IMR-90 (cell line): ENCODE data around the gene NAGPA. TPM values are rescaled to one million over a fixed set of nuclear protein-coding genes. Genes with fewer than 3 reads are reported as not detected.

Source experiments
- ATAC-seq: fragments of 200-7000 bp; cut with Tn5 transposase; 2 replicates; pipeline ENCODE4 v1.9.1; 2020; ENCODE audit warnings: low read depth, mild to moderate bottlenecking, moderate library complexity
- BruUV-seq: library from RNA; stranded (reverse); fragments of 400-500 nt; replicated peaks from 2 replicates; lab custom pipeline; 2021; lab: Mats Ljungman, UMichigan
- CTCF ChIA-PET: fragments of 300-600 bp; formaldehyde crosslinking; extraction: SDS; loops from one replicate; lab custom pipeline; 2021; ENCODE audit warnings: antibody characterized with exemption; lab: Yijun Ruan, JAX
- POLR2A ChIA-PET: fragments of 300-600 bp; sonication (Branson Sonifier 250); formaldehyde crosslinking; loops from one replicate; lab custom pipeline; 2022; ENCODE audit warnings: antibody characterized with exemption; ENCODE audit not compliant: unreplicated experiment; lab: Charles Lee
- DNase-seq: peaks from one replicate; pipeline ENCODE4 v3.0.0; 2013
- H2AFZ ChIP-seq: replicated peaks from 2 replicates; pipeline ENCODE3; 2013; ENCODE audit warnings: low read length, mild to moderate bottlenecking; ENCODE audit not compliant: poor library complexity
- H2AK5ac ChIP-seq: 2 replicates; pipeline ENCODE4 v1.6.1; 2013; ENCODE audit warnings: low read depth, low read length, inconsistent platforms
- H2AK9ac ChIP-seq: replicated peaks from 2 replicates; pipeline ENCODE3; 2013; ENCODE audit warnings: mild to moderate bottlenecking, low read depth, low read length, moderate library complexity; ENCODE audit not compliant: poor library complexity
- H2BK120ac ChIP-seq: 2 replicates; pipeline ENCODE4 v1.6.1; 2013; ENCODE audit warnings: low read depth, low read length, inconsistent platforms
- H2BK15ac ChIP-seq: 3 replicates; pipeline ENCODE4 v1.6.1; 2013; ENCODE audit warnings: low read depth, low read length, inconsistent platforms
- H2BK20ac ChIP-seq: 2 replicates; pipeline ENCODE4 v1.6.1; 2013; ENCODE audit warnings: low read depth, mild to moderate bottlenecking, inconsistent platforms, low read length, moderate library complexity
- H2BK5ac ChIP-seq: 2 replicates; pipeline ENCODE4 v1.6.1; 2013; ENCODE audit warnings: mild to moderate bottlenecking, low read depth, low read length, inconsistent platforms; ENCODE audit not compliant: poor library complexity, severe bottlenecking
- H3K14ac ChIP-seq: replicated peaks from 2 replicates; pipeline ENCODE4 v1.6.1; 2013; ENCODE audit warnings: low read depth, low read length, inconsistent platforms
- H3K18ac ChIP-seq: 2 replicates; pipeline ENCODE4 v1.6.1; 2013; ENCODE audit warnings: low read depth, low read length, control low read depth
- H3K23ac ChIP-seq: 2 replicates; pipeline ENCODE4 v1.6.1; 2013; ENCODE audit warnings: low read depth, low read length, inconsistent platforms
- H3K27ac ChIP-seq: 2 replicates; pipeline ENCODE4 v1.5.1; 2013; ENCODE audit warnings: mild to moderate bottlenecking, control low read depth, low read length; ENCODE audit not compliant: insufficient read depth
- H3K27me3 ChIP-seq: 2 replicates; pipeline ENCODE4 v1.6.1; 2013; ENCODE audit warnings: low read length; ENCODE audit not compliant: control insufficient read depth, insufficient read depth
- H3K36me3 ChIP-seq: 2 replicates; pipeline ENCODE4 v1.6.1; 2013; ENCODE audit warnings: low read length, mixed read lengths; ENCODE audit not compliant: control insufficient read depth, insufficient read depth
- H3K4ac ChIP-seq: 2 replicates; pipeline ENCODE4 v1.6.1; 2013; ENCODE audit warnings: low read depth, low read length, inconsistent platforms
- H3K4me1 ChIP-seq: 2 replicates; pipeline ENCODE4 v1.6.1; 2013; ENCODE audit warnings: low read length, mixed read lengths; ENCODE audit not compliant: control insufficient read depth, insufficient read depth
- H3K4me2 ChIP-seq: 2 replicates; pipeline ENCODE4 v1.6.1; 2013; ENCODE audit warnings: low read depth, mild to moderate bottlenecking, control low read depth, low read length, moderate library complexity
- H3K4me3 ChIP-seq: 2 replicates; pipeline ENCODE4 v1.5.1; 2013; ENCODE audit warnings: low read depth, mild to moderate bottlenecking, control low read depth, low read length, moderate library complexity; ENCODE audit not compliant: insufficient read depth
- H3K56ac ChIP-seq: 2 replicates; pipeline ENCODE4 v1.6.1; 2013; ENCODE audit warnings: low read length, inconsistent platforms; ENCODE audit not compliant: insufficient read depth; ENCODE audit errors: extremely low read depth
- H3K79me1 ChIP-seq, 2 experiments: 2 replicates each; pipeline ENCODE4 v1.6.1; 2013; ENCODE audit warnings: low read length in 2 of 2, inconsistent platforms in 1 of 2, low read depth in 1 of 2
- H3K9ac ChIP-seq: 2 replicates; pipeline ENCODE4 v1.6.1; 2013; ENCODE audit warnings: low read depth, low read length, control low read depth
- H3K9me1 ChIP-seq: 2 replicates; pipeline ENCODE4 v1.6.1; 2013; ENCODE audit warnings: low read length, inconsistent platforms; ENCODE audit not compliant: insufficient read depth
- H3K9me3 ChIP-seq: 2 replicates; pipeline ENCODE4 v1.6.1; 2013; ENCODE audit warnings: low read length; ENCODE audit not compliant: control insufficient read depth, insufficient read depth
- H4K20me1 ChIP-seq: 2 replicates; pipeline ENCODE4 v1.6.1; 2013; ENCODE audit warnings: low read length, inconsistent platforms; ENCODE audit not compliant: insufficient read depth
- H4K5ac ChIP-seq: 2 replicates; pipeline ENCODE4 v1.6.1; 2013; ENCODE audit warnings: mild to moderate bottlenecking, low read depth, low read length, control low read depth
- H4K8ac ChIP-seq, 2 experiments: 2 replicates each; pipeline ENCODE4 v1.6.1; 2013; ENCODE audit warnings: low read depth in 2 of 2, low read length in 2 of 2, control low read depth in 1 of 2, inconsistent platforms in 1 of 2
- H4K91ac ChIP-seq: 2 replicates; pipeline ENCODE4 v1.6.1; 2013; ENCODE audit warnings: low read depth, low read length, inconsistent platforms; ENCODE audit not compliant: insufficient read depth
- BHLHE40 ChIP-seq: fragments of 150-350 bp; IDR thresholded peaks from 2 replicates; pipeline ENCODE4 v1.6.1; 2016; ENCODE audit warnings: mild to moderate bottlenecking, low read depth, low read length
- CEBPB ChIP-seq: IDR thresholded peaks from 2 replicates; pipeline ENCODE4 v1.6.1; 2012; ENCODE audit warnings: low read depth, low read length, improper control_type of control experiment
- CHD1 ChIP-seq: IDR thresholded peaks from 2 replicates; pipeline ENCODE4 v1.6.1; 2012; ENCODE audit warnings: low read depth, low read length, improper control_type of control experiment
- FOS ChIP-seq: fragments of 150-350 bp; IDR thresholded peaks from 2 replicates; pipeline ENCODE4 v1.6.1; 2016; ENCODE audit warnings: low read depth, low read length
- MAZ ChIP-seq: IDR thresholded peaks from 2 replicates; pipeline ENCODE4 v1.6.1; 2012; ENCODE audit warnings: low read depth, mild to moderate bottlenecking, low read length, improper control_type of control experiment, moderate library complexity, borderline replicate concordance
- MXI1 ChIP-seq: IDR thresholded peaks from 2 replicates; pipeline ENCODE4 v1.6.1; 2012; ENCODE audit warnings: low read depth, mild to moderate bottlenecking, low read length, moderate library complexity, borderline replicate concordance
- NFE2L2 ChIP-seq: fragments of 150-350 bp; IDR thresholded peaks from 2 replicates; pipeline ENCODE4 v1.6.1; 2016; ENCODE audit warnings: low read depth, mild to moderate bottlenecking, low read length
- RAD21 ChIP-seq: IDR thresholded peaks from 2 replicates; pipeline ENCODE4 v1.6.1; 2012; ENCODE audit warnings: low read length, improper control_type of control experiment
- RFX5 ChIP-seq: IDR thresholded peaks from 2 replicates; pipeline ENCODE4 v1.8.0; 2012; ENCODE audit warnings: low read depth, mild to moderate bottlenecking, low read length, moderate library complexity
- SMC3 ChIP-seq: fragments of 150-350 bp; IDR thresholded peaks from 2 replicates; pipeline ENCODE4 v1.6.1; 2016; ENCODE audit warnings: low read depth, mild to moderate bottlenecking, antibody characterized with exemption, low read length, moderate library complexity
- WGBS, 2 experiments: methylation state at CpG; one replicate each; pipeline versions ENCODE4 v1.1.5 to v1.1.7; 2013; ENCODE audit warnings: missing lambda C conversion rate in 2 of 2; ENCODE audit not compliant: insufficient read length in 1 of 2; ENCODE audit errors: extremely low coverage in 2 of 2; 5-methylcytosine and 5-hydroxymethylcytosine counted together
- dilution Hi-C: fragments of 300-500 bp; cut with HindIII; formaldehyde crosslinking; loops from one replicate; pipeline ENCODE4 v1.14.3; 2018; ENCODE audit warnings: low sequenced_read_pairs; ENCODE audit not compliant: unreplicated experiment
- in situ Hi-C: fragments of 300-500 bp; cut with MboI; formaldehyde crosslinking; loops from 3 replicates; pipeline ENCODE4 v1.14.3; 2019; ENCODE audit warnings: low sequenced_read_pairs, inconsistent platforms, mixed read lengths
- intact Hi-C: fragments of 100-400 bp; cut with micrococcal nuclease; formaldehyde crosslinking; loops from 2 replicates; pipeline ENCODE4 v1.10.0; 2022
- polyA plus RNA-seq, 3 experiments: library from polyadenylated mRNA; depleted of rRNA; stranded (reverse); fragments of >200 nt; gene quantifications; 2 replicates each; pipeline ENCODE4 v1.2.3, GENCODE V29; 2012; ENCODE audit warnings: low replicate concordance in 1 of 3
- total RNA-seq: library from RNA; depleted of rRNA; stranded (reverse); fragments of >200 nt; gene quantifications from 2 replicates; pipeline ENCODE4 v1.2.3, GENCODE V29; 2012
- TF ChIP-seq, protein P1 (sequence below): conservative IDR thresholded peaks from 2 replicates; pipeline ENCODE4 v1.5.1; 2012; ENCODE audit warnings: mild to moderate bottlenecking, low read depth, low read length, improper control_type of control experiment
- TF ChIP-seq, protein P2 (sequence below): fragments of 150-350 bp; IDR thresholded peaks from 2 replicates; pipeline ENCODE4 v1.6.1; 2017; ENCODE audit warnings: mild to moderate bottlenecking, antibody characterized with exemption, low read length, low read depth
- TF ChIP-seq, protein P3 (sequence below): fragments of 150-350 bp; IDR thresholded peaks from 2 replicates; pipeline ENCODE4 v1.6.1; 2016; ENCODE audit warnings: low read depth, mild to moderate bottlenecking, low read length, moderate library complexity, borderline replicate concordance

The NAGPA gene
- total and polyA plus RNA-seq, 2 of the 4 experiments (the other 2 are of a cell fraction): 6.5 to 12.2 TPM

GRCh38 chr16:5056352-5056751 lies 22.6 kb upstream of the NAGPA start:
- no peaks in the 10 kb centered on the region for H3K36me3 ChIP-seq
- TF ChIP-seq NFE2L2 (no peak), MAZ (no peak), CHD1 (no peak), SMC3 (no peak), RAD21 (peak; percentile 52), FOS (no peak), MXI1 (no peak), BHLHE40 (no peak), CEBPB (no peak), RFX5 (no peak)
- TF ChIP-seq, protein P1, sequence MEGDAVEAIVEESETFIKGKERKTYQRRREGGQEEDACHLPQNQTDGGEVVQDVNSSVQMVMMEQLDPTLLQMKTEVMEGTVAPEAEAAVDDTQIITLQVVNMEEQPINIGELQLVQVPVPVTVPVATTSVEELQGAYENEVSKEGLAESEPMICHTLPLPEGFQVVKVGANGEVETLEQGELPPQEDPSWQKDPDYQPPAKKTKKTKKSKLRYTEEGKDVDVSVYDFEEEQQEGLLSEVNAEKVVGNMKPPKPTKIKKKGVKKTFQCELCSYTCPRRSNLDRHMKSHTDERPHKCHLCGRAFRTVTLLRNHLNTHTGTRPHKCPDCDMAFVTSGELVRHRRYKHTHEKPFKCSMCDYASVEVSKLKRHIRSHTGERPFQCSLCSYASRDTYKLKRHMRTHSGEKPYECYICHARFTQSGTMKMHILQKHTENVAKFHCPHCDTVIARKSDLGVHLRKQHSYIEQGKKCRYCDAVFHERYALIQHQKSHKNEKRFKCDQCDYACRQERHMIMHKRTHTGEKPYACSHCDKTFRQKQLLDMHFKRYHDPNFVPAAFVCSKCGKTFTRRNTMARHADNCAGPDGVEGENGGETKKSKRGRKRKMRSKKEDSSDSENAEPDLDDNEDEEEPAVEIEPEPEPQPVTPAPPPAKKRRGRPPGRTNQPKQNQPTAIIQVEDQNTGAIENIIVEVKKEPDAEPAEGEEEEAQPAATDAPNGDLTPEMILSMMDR: peak; percentile 48
- TF ChIP-seq, protein P2, sequence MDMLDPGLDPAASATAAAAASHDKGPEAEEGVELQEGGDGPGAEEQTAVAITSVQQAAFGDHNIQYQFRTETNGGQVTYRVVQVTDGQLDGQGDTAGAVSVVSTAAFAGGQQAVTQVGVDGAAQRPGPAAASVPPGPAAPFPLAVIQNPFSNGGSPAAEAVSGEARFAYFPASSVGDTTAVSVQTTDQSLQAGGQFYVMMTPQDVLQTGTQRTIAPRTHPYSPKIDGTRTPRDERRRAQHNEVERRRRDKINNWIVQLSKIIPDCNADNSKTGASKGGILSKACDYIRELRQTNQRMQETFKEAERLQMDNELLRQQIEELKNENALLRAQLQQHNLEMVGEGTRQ: no peak
- TF ChIP-seq, protein P3, sequence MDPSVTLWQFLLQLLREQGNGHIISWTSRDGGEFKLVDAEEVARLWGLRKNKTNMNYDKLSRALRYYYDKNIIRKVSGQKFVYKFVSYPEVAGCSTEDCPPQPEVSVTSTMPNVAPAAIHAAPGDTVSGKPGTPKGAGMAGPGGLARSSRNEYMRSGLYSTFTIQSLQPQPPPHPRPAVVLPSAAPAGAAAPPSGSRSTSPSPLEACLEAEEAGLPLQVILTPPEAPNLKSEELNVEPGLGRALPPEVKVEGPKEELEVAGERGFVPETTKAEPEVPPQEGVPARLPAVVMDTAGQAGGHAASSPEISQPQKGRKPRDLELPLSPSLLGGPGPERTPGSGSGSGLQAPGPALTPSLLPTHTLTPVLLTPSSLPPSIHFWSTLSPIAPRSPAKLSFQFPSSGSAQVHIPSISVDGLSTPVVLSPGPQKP: no peak
- H3K4me2 ChIP-seq: no peak overlapping the region
- H3K9ac ChIP-seq: no peak overlapping the region
- ChIA-PET POLR2A (no interaction called here), CTCF (interaction anchor here (1.5 kb wide), 1 partner anchor 36 kb away, joined by 7 read pairs; no protein-coding TSS in a partner anchor)
- no peak overlapping the region for H3K27ac ChIP-seq
- no peak overlapping the region for H3K18ac ChIP-seq
- no peak overlapping the region for H3K4me3 ChIP-seq
- peak overlapping the region; percentile 4 for H2AFZ ChIP-seq
- H3K27me3 ChIP-seq: peaks cover 2% of the 10 kb centered on the region
- H4K5ac ChIP-seq: no peak overlapping the region
- no peaks in the 10 kb centered on the region for H3K9me1 ChIP-seq
- no peak overlapping the region for H2BK120ac ChIP-seq
- intact Hi-C loops: loop anchor here (2.0 kb wide), 1 partner anchor 36 kb away; no protein-coding TSS in a partner anchor
- no peak overlapping the region for H4K8ac ChIP-seq
- WGBS, 2 experiments: 33% methylated on average over 1 of the region's 11 CpGs; no CpG with 5 or more reads in 1 of the 2 experiments
- no peak overlapping the region for H4K91ac ChIP-seq
- H3K9me3 ChIP-seq: no peaks in the 10 kb centered on the region
- H2AK5ac ChIP-seq: no peak overlapping the region
- H3K23ac ChIP-seq: no peak overlapping the region
- H3K56ac ChIP-seq: no peak overlapping the region
- no peaks in the 10 kb centered on the region for H4K20me1 ChIP-seq
- H2BK15ac ChIP-seq: no peak overlapping the region
- no peaks in the 10 kb centered on the region for H3K79me1 ChIP-seq
- dilution Hi-C loops: no loop called here
- DNase-seq: no peak
- no peak overlapping the region for H3K14ac ChIP-seq
- no peak overlapping the region for H2AK9ac ChIP-seq
- BruUV-seq: no TSS peak
- in situ Hi-C loops: no loop called here
- no peaks in the 10 kb centered on the region for H3K4me1 ChIP-seq
- H2BK20ac ChIP-seq: no peak overlapping the region
- H3K4ac ChIP-seq: no peak overlapping the region
- peak; percentile 91 for ATAC-seq
- H2BK5ac ChIP-seq: no peak overlapping the region
